ENCODE data around the gene SETDB1.
"Not testable (repeated sequence)": the region's sequence is repeated elsewhere in the genome, so short reads cannot be mapped to it uniquely, and the experiment has no call there.

SETDB1 gene

DNA sequence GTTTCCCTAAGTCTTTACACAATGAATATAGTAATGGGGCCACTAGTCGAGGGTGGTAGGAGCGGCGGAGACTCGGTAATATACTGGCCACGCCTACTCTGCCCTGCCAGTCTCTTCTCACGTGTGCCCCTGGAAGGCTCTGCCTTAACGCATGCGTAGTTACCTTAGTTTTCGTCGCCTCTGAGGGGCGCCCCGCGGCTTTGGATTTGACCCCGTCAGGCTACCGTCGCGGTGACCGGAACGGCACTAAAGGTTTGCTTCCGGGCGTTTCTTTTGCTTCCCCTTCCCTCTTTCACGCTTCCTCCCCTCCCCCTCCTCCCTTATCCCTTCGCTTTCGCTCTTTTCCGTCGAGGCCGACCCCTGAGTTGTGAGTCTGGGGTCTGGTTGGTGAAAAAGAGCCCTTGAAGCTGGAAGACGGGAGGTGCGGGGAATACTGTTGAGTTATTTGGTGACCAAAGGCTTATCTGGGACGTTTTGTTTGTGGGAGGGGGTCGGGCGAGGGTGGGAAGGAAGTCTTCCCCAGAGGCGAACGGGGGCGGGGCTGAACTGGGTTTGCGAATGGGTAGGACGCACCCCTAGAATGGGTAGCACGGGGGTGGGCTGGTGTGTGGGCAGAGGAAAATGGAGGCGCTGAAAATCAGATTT, at the start of gene SETDB1:
Gene SETDB1 (plus strand): TSS at position 267 of the 645 bp plus-strand sequence. CDS start 1,352 bp downstream, outside the sequence.
- POLR2A ChIA-PET, result no interaction called here
- TF ChIP-seq, protein P1, sequence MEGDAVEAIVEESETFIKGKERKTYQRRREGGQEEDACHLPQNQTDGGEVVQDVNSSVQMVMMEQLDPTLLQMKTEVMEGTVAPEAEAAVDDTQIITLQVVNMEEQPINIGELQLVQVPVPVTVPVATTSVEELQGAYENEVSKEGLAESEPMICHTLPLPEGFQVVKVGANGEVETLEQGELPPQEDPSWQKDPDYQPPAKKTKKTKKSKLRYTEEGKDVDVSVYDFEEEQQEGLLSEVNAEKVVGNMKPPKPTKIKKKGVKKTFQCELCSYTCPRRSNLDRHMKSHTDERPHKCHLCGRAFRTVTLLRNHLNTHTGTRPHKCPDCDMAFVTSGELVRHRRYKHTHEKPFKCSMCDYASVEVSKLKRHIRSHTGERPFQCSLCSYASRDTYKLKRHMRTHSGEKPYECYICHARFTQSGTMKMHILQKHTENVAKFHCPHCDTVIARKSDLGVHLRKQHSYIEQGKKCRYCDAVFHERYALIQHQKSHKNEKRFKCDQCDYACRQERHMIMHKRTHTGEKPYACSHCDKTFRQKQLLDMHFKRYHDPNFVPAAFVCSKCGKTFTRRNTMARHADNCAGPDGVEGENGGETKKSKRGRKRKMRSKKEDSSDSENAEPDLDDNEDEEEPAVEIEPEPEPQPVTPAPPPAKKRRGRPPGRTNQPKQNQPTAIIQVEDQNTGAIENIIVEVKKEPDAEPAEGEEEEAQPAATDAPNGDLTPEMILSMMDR (IDR thresholded peaks at IDR 0.05; ENCODE audit: insufficient read depth, low read length, missing control alignments), result peak; percentile 24
- DNase-seq (ENCODE audit: low read depth, low spot score), result peak; percentile 61
- CTCF ChIA-PET, result interaction anchor here (0.5 to 2.0 kb wide), 6 partner anchors 14 to 101 kb away, joined by 3 to 6 read pairs (median 4); no protein-coding TSS in a partner anchor
- peak within 1 kb of the TSS; percentile 96 for H3K4me3 ChIP-seq (ENCODE audit: low read depth, low read length)

GRCh38 chr1:150878931-150879330, 47.2 kb upstream of the SETDB1 start:
- DNase-seq (ENCODE audit: low read depth, low spot score); POLR2A ChIA-PET; H3K4me3 ChIP-seq (ENCODE audit: low read depth, low read length): not testable (repeated sequence)
- CTCF ChIA-PET, result interaction anchor here (0.7 to 1.5 kb wide), 2 partner anchors 43 to 127 kb away, joined by 3 to 6 read pairs; partner anchors contain the start of gene MINDY1

- ChIA-PET CTCF (no interaction called here), POLR2A (interaction anchor here (0.6 to 1.0 kb wide), 2 partner anchors 41 to 348 kb away, joined by 3 read pairs; no protein-coding TSS in a partner anchor)
- DNase-seq (ENCODE audit: low read depth, low spot score), result peak; percentile 91
- H3K4me3 ChIP-seq (ENCODE audit: low read depth, low read length), result no peak overlapping the region
- TF ChIP-seq, protein P1 (IDR thresholded peaks at IDR 0.05; ENCODE audit: insufficient read depth, low read length, missing control alignments), result no peak
Measured at GRCh38 chr1:150881331-150882070, 44.7 kb upstream of the SETDB1 start.

DNA sequence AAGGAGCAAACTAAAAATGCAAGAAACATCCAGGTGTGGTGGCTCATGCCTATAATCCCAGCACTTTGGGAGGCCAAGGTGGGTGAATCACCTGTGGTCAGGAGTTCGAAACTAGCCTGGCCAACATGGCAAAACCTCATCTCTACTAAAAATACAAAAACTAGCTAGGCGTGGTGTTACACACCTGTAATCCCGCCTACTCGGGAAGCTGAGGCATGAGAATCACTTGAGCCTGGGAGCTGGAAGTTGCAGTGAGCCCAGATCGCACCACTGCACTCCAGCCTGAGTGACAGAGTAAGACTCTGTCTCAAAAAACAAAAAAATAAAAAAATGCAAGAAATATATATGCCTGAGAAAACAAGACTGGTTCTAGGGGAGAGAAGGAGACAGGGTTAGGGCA, 43.0 kb upstream of the SETDB1 start:
- POLR2A ChIA-PET, result not testable (repeated sequence)

DNA sequence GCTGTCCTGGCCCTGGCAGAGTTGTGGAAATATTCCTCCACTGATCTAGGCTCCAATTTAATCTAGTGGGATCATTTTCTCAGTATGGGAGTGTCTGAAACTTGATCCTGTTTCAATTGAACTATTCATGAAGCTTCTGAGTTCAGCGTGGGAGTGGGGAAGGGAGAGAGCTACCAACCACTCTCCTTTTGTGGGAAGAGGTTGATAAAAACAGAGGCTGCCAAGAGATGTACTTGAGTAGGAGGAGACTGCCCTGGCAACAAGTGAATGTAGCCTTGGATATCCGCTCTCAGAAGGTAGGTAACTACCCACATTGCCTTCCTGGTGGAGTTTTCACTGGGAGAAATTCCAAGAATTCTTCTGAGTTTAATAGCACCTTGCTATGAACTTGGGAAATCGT, 39.1 kb upstream of the SETDB1 start, which contains the start of gene CTXND2:
Gene CTXND2 (plus strand): TSS at position 119 of the 400 bp plus-strand sequence. CDS start 25,179 bp downstream, outside the sequence.
- POLR2A ChIA-PET, result interaction anchor here (0.7 kb wide), 1 partner anchor 81 kb away, joined by 3 read pairs; no protein-coding TSS in a partner anchor
- no peak within 1 kb of the TSS for H3K4me3 ChIP-seq (ENCODE audit: low read depth, low read length)
- TF ChIP-seq, protein P1 (IDR thresholded peaks at IDR 0.05; ENCODE audit: insufficient read depth, low read length, missing control alignments), result no peak
- CTCF ChIA-PET, result interaction anchor here (1.0 to 2.1 kb wide), 4 partner anchors 10 to 35 kb away, joined by 3 to 8 read pairs (median 4); no protein-coding TSS in a partner anchor
- no peak for DNase-seq (ENCODE audit: low read depth, low spot score)

More for the DNA sequence above, 43.0 kb upstream of the SETDB1 start:
- H3K4me3 ChIP-seq (ENCODE audit: low read depth, low read length); DNase-seq (ENCODE audit: low read depth, low spot score): not testable (repeated sequence)
- CTCF ChIA-PET, result interaction anchor here (1.0 to 1.5 kb wide), 2 partner anchors 39 to 325 kb away, joined by 3 to 10 read pairs; no protein-coding TSS in a partner anchor

GRCh38 chr1:150888727-150889126, 37.4 kb upstream of the SETDB1 start:
- CTCF ChIA-PET, result interaction anchor here (2.5 kb wide), 1 partner anchor 34 kb away, joined by 12 read pairs; no protein-coding TSS in a partner anchor
- H3K4me3 ChIP-seq (ENCODE audit: low read depth, low read length), result no peak overlapping the region
- TF ChIP-seq, protein P1 (IDR thresholded peaks at IDR 0.05; ENCODE audit: insufficient read depth, low read length, missing control alignments), result no peak
- POLR2A ChIA-PET, result no interaction called here
- no peak for DNase-seq (ENCODE audit: low read depth, low spot score)

GRCh38 chr1:150890033-150890416, 36.1 kb upstream of the SETDB1 start:
- ChIA-PET POLR2A (interaction anchor here (0.5 kb wide), 1 partner anchor 12 kb away, joined by 3 read pairs; no protein-coding TSS in a partner anchor), CTCF (interaction anchor here (2.5 kb wide), 1 partner anchor 32 kb away, joined by 12 read pairs; no protein-coding TSS in a partner anchor)
- no peak for DNase-seq (ENCODE audit: low read depth, low spot score)
- TF ChIP-seq, protein P1 (IDR thresholded peaks at IDR 0.05; ENCODE audit: insufficient read depth, low read length, missing control alignments), result no peak
- no peak overlapping the region for H3K4me3 ChIP-seq (ENCODE audit: low read depth, low read length)

All from AG04449 (cell line).